ENCODE results near the gene MFGE8. TPM values are rescaled to one million over a fixed set of nuclear protein-coding genes. Genes with fewer than 3 reads are reported as not detected.
A peak's percentile ranks its signal among the peaks of the same experiment; 100 is the strongest.
"Not testable (repeated sequence)": the region's sequence is repeated elsewhere in the genome, so short reads cannot be mapped to it uniquely, and the experiment has no call there.

MFGE8 gene
- 1 to 10 TPM in 5 of 6 donors, not detected in 1; 1.2 to 4.0 (median 1.8) TPM for polyA plus RNA-seq (ENCODE audit: low read depth in 6 of 6)

GRCh38 chr15:88913017-88913849, at the start of gene MFGE8:
TSS of gene MFGE8 (minus strand) at chr15:88913379. CDS start at chr15:88913319, 60 bp downstream.
- Mint-ChIP-seq H3K27me3 (peaks cover 9 to 18% (median 11%) of the 10 kb centered on the region in 3 donors), H3K4me1 (peaks cover 13 to 22% (median 18%) of the 10 kb centered on the region in 3 donors), H3K4me3 (peak within 1 kb of the TSS; percentile 89 to 99 (median 96)), H3K9me3 (no peaks in the 10 kb centered on the region), H3K27ac (peak within 1 kb of the TSS; percentile 62 to 92 (median 81)), H3K36me3 (no peaks in the 10 kb centered on the region)
- DNase-seq (peak; percentile 60), ATAC-seq (ENCODE audit: low read depth in 2 of 2) (peak; percentile 81 to 82)

GRCh38 chr15:88959445-88959844, 46.3 kb upstream of the MFGE8 start:
- Mint-ChIP-seq H3K4me1 (no peaks in the 10 kb centered on the region), H3K27ac (no peak overlapping the region), H3K4me3 (no peak overlapping the region), H3K36me3 (peaks cover 0 to 7% of the 10 kb centered on the region in 2 donors), H3K27me3 (peaks cover 0 to 22% (median 0%) of the 10 kb centered on the region in 3 donors), H3K9me3 (peaks cover 0 to 17% (median 10%) of the 10 kb centered on the region in 7 donors)
- DNase-seq (no peak), ATAC-seq (ENCODE audit: low read depth in 2 of 2) (no peak)

- Mint-ChIP-seq H3K4me1 (no peaks in the 10 kb centered on the region), H3K27ac (no peak overlapping the region), H3K36me3 (no peaks in the 10 kb centered on the region), H3K9me3 (peaks cover 0 to 4% (median 0%) of the 10 kb centered on the region in 7 donors), H3K4me3 (no peak overlapping the region), H3K27me3 (peaks cover 0 to 23% (median 0%) of the 10 kb centered on the region in 3 donors)
- DNase-seq (no peak), ATAC-seq (ENCODE audit: low read depth in 2 of 2) (no peak)
These were observed 43.7 kb upstream of the MFGE8 start for GRCh38 chr15:88956906-88957305.

GRCh38 chr15:88956263-88956662, 43.1 kb upstream of the MFGE8 start:
- Mint-ChIP-seq H3K4me1 (no peaks in the 10 kb centered on the region), H3K27me3 (peaks cover 0 to 23% (median 0%) of the 10 kb centered on the region in 3 donors), H3K4me3 (no peak overlapping the region), H3K36me3 (peaks cover 0 to 5% of the 10 kb centered on the region in 2 donors), H3K9me3 (peaks cover 0 to 6% (median 3%) of the 10 kb centered on the region in 7 donors), H3K27ac (peak overlapping the region in 1 of 6 donors; percentile 78)
- no peak for DNase-seq
- ATAC-seq (ENCODE audit: low read depth in 2 of 2): no peak

- Mint-ChIP-seq H3K36me3 (peaks cover 0 to 5% of the 10 kb centered on the region in 2 donors), H3K27me3 (peaks cover 0 to 22% (median 0%) of the 10 kb centered on the region in 3 donors), H3K4me3 (no peak overlapping the region), H3K27ac (no peak overlapping the region), H3K4me1 (no peaks in the 10 kb centered on the region), H3K9me3 (peaks cover 0 to 7% (median 4%) of the 10 kb centered on the region in 7 donors)
- no peak for ATAC-seq (ENCODE audit: low read depth in 2 of 2)
- DNase-seq: no peak
These were observed 41.5 kb upstream of the MFGE8 start for GRCh38 chr15:88954431-88955277.

- no peak overlapping the region for H3K4me3 Mint-ChIP-seq
- peaks cover 0 to 19% (median 0%) of the 10 kb centered on the region in 3 donors for H3K27me3 Mint-ChIP-seq
- peaks cover 0 to 7% (median 3%) of the 10 kb centered on the region in 7 donors for H3K9me3 Mint-ChIP-seq
- H3K36me3 Mint-ChIP-seq: peaks cover 0 to 5% of the 10 kb centered on the region in 2 donors
- no peak for ATAC-seq (ENCODE audit: low read depth in 2 of 2)
- no peaks in the 10 kb centered on the region for H3K4me1 Mint-ChIP-seq
- DNase-seq: no peak
- no peak overlapping the region for H3K27ac Mint-ChIP-seq
These were observed 37.5 kb upstream of the MFGE8 start for GRCh38 chr15:88950600-88951160.

GRCh38 chr15:88949734-88950400, 36.7 kb upstream of the MFGE8 start:
- DNase-seq (no peak), ATAC-seq (ENCODE audit: low read depth in 2 of 2) (no peak)
- no peaks in the 10 kb centered on the region for H3K4me1 Mint-ChIP-seq
- peak overlapping the region in 2 of 6 donors; percentile 19 for H3K27ac Mint-ChIP-seq
- H3K27me3 Mint-ChIP-seq: peaks cover 0 to 19% (median 0%) of the 10 kb centered on the region in 3 donors
- H3K9me3 Mint-ChIP-seq: peaks cover 0 to 7% (median 3%) of the 10 kb centered on the region in 7 donors
- H3K36me3 Mint-ChIP-seq: peaks cover 0 to 5% of the 10 kb centered on the region in 2 donors
- H3K4me3 Mint-ChIP-seq: no peak overlapping the region

- H3K4me3 Mint-ChIP-seq: no peak overlapping the region
These were observed 27.0 kb upstream of the MFGE8 start for GRCh38 chr15:88940110-88940675.

GRCh38 chr15:88939486-88939806, 26.3 kb upstream of the MFGE8 start:
- no peaks in the 10 kb centered on the region for H3K4me1 Mint-ChIP-seq
- no peak overlapping the region for H3K4me3 Mint-ChIP-seq
- DNase-seq (no peak), ATAC-seq (ENCODE audit: low read depth in 2 of 2) (no peak)
- H3K27ac Mint-ChIP-seq: peak overlapping the region in 1 of 6 donors; percentile 69
- H3K9me3 Mint-ChIP-seq: peaks cover 0 to 10% (median 0%) of the 10 kb centered on the region in 7 donors
- H3K27me3 Mint-ChIP-seq: peaks cover 5 to 26% (median 24%) of the 10 kb centered on the region in 3 donors
- H3K36me3 Mint-ChIP-seq: no peaks in the 10 kb centered on the region

More at GRCh38 chr15:88940110-88940675, 27.0 kb upstream of the MFGE8 start:
- no peak for DNase-seq
- no peaks in the 10 kb centered on the region for H3K36me3 Mint-ChIP-seq
- no peaks in the 10 kb centered on the region for H3K4me1 Mint-ChIP-seq
- no peak overlapping the region for H3K27ac Mint-ChIP-seq
- ATAC-seq (ENCODE audit: low read depth in 2 of 2): no peak
- H3K27me3 Mint-ChIP-seq: peaks cover 5 to 26% (median 17%) of the 10 kb centered on the region in 3 donors
- H3K9me3 Mint-ChIP-seq: peaks cover 0 to 3% (median 0%) of the 10 kb centered on the region in 7 donors

- no peak for ATAC-seq (ENCODE audit: low read depth in 2 of 2)
- peak overlapping the region in 1 of 6 donors; percentile 69 for H3K27ac Mint-ChIP-seq
- H3K36me3 Mint-ChIP-seq: no peaks in the 10 kb centered on the region
- peaks cover 5 to 31% (median 27%) of the 10 kb centered on the region in 3 donors for H3K27me3 Mint-ChIP-seq
- no peak for DNase-seq
- no peak overlapping the region for H3K4me3 Mint-ChIP-seq
- H3K4me1 Mint-ChIP-seq: no peaks in the 10 kb centered on the region
- H3K9me3 Mint-ChIP-seq: peaks cover 0 to 15% (median 4%) of the 10 kb centered on the region in 7 donors
These were observed 25.8 kb upstream of the MFGE8 start for GRCh38 chr15:88938802-88939485.

- Mint-ChIP-seq H3K9me3 (peaks cover 1 to 32% (median 12%) of the 10 kb centered on the region in 7 donors), H3K27me3 (peaks cover 15 to 62% (median 56%) of the 10 kb centered on the region in 3 donors)
- ATAC-seq (ENCODE audit: low read depth in 2 of 2); H3K4me1 Mint-ChIP-seq; H3K36me3 Mint-ChIP-seq; H3K4me3 Mint-ChIP-seq; H3K27ac Mint-ChIP-seq; DNase-seq: not testable (repeated sequence)
These were observed 21.3 kb upstream of the MFGE8 start for GRCh38 chr15:88934449-88934848.

- ATAC-seq (ENCODE audit: low read depth in 2 of 2): no peak
- Mint-ChIP-seq H3K4me1 (no peaks in the 10 kb centered on the region), H3K27ac (no peak overlapping the region), H3K36me3 (no peaks in the 10 kb centered on the region), H3K9me3 (peaks cover 4 to 45% (median 18%) of the 10 kb centered on the region in 7 donors), H3K27me3 (peaks cover 15 to 63% (median 49%) of the 10 kb centered on the region in 3 donors), H3K4me3 (no peak overlapping the region)
- no peak for DNase-seq
These were observed 19.7 kb upstream of the MFGE8 start for GRCh38 chr15:88932875-88933330.
